ENCODE data around the gene PRH2.

DNA sequence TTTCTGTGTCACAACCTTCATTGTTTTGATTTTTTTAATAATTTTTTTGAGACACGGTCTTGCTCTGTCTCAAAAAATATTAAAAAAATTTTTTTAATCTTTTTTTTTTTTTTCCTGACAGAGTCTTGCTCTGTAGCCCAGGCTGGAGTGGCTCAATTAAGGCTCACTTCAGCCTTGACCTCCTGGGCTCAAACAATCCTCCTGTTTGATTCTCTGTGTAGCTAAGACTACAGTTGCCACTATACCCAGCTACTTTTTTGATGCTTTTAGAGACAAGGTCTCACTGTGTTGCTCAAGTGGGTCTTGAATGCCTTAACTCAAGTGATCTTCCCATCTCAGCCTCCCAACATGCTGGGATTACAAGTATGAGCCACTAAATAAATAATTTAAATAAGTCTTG is 9.2 kb upstream of the PRH2 start:
- TF ChIP-seq, protein P1, sequence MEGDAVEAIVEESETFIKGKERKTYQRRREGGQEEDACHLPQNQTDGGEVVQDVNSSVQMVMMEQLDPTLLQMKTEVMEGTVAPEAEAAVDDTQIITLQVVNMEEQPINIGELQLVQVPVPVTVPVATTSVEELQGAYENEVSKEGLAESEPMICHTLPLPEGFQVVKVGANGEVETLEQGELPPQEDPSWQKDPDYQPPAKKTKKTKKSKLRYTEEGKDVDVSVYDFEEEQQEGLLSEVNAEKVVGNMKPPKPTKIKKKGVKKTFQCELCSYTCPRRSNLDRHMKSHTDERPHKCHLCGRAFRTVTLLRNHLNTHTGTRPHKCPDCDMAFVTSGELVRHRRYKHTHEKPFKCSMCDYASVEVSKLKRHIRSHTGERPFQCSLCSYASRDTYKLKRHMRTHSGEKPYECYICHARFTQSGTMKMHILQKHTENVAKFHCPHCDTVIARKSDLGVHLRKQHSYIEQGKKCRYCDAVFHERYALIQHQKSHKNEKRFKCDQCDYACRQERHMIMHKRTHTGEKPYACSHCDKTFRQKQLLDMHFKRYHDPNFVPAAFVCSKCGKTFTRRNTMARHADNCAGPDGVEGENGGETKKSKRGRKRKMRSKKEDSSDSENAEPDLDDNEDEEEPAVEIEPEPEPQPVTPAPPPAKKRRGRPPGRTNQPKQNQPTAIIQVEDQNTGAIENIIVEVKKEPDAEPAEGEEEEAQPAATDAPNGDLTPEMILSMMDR (conservative IDR thresholded peaks at IDR 0.05) = no peak
- no peak for TF ChIP-seq EZH2 (IDR thresholded peaks at IDR 0.05; ENCODE audit: low read depth)
